22Rv1 (cell line): Measurements from ENCODE around the gene CACNA1A.

Source experiments
- ZFX ChIP-seq: fragments of 450-650 bp; IDR thresholded peaks from 2 replicates; pipeline ENCODE4 v1.6.1; 2017; ENCODE audit warnings: antibody characterized with exemption, borderline replicate concordance
- TF ChIP-seq, protein P1 (sequence below): fragments of 450-650 bp; IDR thresholded peaks from 2 replicates; pipeline ENCODE4 v1.5.1; 2017; ENCODE audit warnings: mild to moderate bottlenecking

DNA sequence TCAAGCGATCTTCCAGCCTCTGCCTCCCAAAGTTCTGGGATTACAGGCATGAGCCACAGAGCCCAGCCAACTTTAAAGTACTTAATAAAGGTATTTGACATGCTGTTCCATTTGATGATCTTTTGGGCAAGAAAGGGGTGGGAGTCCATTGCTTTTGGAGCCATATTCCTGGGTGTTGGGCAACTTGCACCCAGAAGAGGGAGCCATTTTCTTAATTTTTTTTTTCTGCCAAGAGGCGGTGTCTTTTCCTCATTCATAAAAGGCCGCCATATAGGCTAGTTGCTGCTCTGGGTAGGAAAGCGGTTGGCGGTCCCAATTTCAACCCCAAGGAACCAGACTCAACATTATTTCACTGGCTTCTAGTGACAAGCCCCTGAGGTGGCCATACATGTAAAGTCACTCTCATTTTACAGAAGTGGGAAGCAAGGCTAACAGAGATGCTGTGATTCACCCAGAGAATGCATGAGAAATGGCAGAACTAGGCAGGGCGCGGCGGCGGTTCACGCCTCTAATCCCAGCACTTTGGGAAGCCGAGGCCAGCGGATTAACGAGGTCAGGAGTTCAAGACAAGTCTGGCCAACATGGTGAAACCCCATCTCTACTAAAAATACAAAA, 139.6 kb downstream of the CACNA1A start:
- TF ChIP-seq ZFX: no peak
- TF ChIP-seq, protein P1, sequence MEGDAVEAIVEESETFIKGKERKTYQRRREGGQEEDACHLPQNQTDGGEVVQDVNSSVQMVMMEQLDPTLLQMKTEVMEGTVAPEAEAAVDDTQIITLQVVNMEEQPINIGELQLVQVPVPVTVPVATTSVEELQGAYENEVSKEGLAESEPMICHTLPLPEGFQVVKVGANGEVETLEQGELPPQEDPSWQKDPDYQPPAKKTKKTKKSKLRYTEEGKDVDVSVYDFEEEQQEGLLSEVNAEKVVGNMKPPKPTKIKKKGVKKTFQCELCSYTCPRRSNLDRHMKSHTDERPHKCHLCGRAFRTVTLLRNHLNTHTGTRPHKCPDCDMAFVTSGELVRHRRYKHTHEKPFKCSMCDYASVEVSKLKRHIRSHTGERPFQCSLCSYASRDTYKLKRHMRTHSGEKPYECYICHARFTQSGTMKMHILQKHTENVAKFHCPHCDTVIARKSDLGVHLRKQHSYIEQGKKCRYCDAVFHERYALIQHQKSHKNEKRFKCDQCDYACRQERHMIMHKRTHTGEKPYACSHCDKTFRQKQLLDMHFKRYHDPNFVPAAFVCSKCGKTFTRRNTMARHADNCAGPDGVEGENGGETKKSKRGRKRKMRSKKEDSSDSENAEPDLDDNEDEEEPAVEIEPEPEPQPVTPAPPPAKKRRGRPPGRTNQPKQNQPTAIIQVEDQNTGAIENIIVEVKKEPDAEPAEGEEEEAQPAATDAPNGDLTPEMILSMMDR: peak; percentile 16; the same call in 1 of the 2 replicates
